Lung (tissue), 12 donors: Measurements from ENCODE around the gene ECE2. TPM values are rescaled to one million over a fixed set of nuclear protein-coding genes. Genes with fewer than 3 reads are reported as not detected.

Source experiments
- ATAC-seq: fragments of 200-7000 bp; cut with Tn5 transposase; one replicate; pipeline ENCODE4 v1.9.1; 2020; ENCODE audit warnings: moderate number of reproducible peaks; ENCODE audit not compliant: insufficient read depth, low FRiP score
- DNase-seq, 3 donors: peaks; one replicate each; pipeline ENCODE4 v3.0.0-alpha.2; 2013 to 2017
- H3K27ac ChIP-seq, 2 donors: one replicate each; pipeline ENCODE4 v1.5.1; 2013; ENCODE audit warnings: mild to moderate bottlenecking in 2 of 2, moderate library complexity in 2 of 2, control low read depth in 1 of 2, inconsistent platforms in 1 of 2, low read depth in 1 of 2, low read length in 1 of 2
- H3K27me3 ChIP-seq, 3 donors: one replicate each; pipeline ENCODE4 v1.5.1; 2013; ENCODE audit warnings: low read length in 2 of 3; ENCODE audit not compliant: control insufficient read depth in 3 of 3, insufficient read depth in 3 of 3
- H3K36me3 ChIP-seq, 4 donors: one replicate each; pipeline ENCODE4 v1.5.1; 2013; ENCODE audit warnings: low read length in 4 of 4, mild to moderate bottlenecking in 1 of 4, moderate library complexity in 1 of 4; ENCODE audit not compliant: control insufficient read depth in 4 of 4, insufficient read depth in 4 of 4
- H3K4me1 ChIP-seq, 5 donors: one replicate each; pipeline ENCODE4 v1.5.1; 2013; ENCODE audit warnings: low read length in 5 of 5, mild to moderate bottlenecking in 2 of 5, moderate library complexity in 1 of 5; ENCODE audit not compliant: control insufficient read depth in 5 of 5, insufficient read depth in 5 of 5
- H3K4me3 ChIP-seq: one replicate; pipeline ENCODE4 v1.5.1; 2013; ENCODE audit warnings: mild to moderate bottlenecking, control low read depth, moderate library complexity
- H3K9ac ChIP-seq, 2 donors: one replicate each; pipeline ENCODE4 v1.5.1; 2013; ENCODE audit warnings: low read length in 2 of 2, control low read depth in 1 of 2; ENCODE audit not compliant: insufficient read depth in 1 of 2
- H3K9me3 ChIP-seq, 4 donors: one replicate each; pipeline ENCODE4 v1.5.1; 2013; ENCODE audit warnings: low read length in 3 of 4, mild to moderate bottlenecking in 1 of 4, moderate library complexity in 1 of 4; ENCODE audit not compliant: control insufficient read depth in 4 of 4, insufficient read depth in 3 of 4
- CTCF ChIP-seq: IDR thresholded peaks from 2 replicates; pipeline ENCODE4 v1.5.1; 2012; ENCODE audit warnings: mild to moderate bottlenecking; ENCODE audit errors: control extremely low read depth, extremely low read depth
- WGBS, 2 donors: extraction: QIAGEN DNeasy Blood & Tissue Kit; methylation state at CpG; one replicate each; pipeline ENCODE4 v1.1.7; 2013; 5-methylcytosine and 5-hydroxymethylcytosine counted together
- polyA plus RNA-seq, 2 donors: library from polyadenylated mRNA; stranded (reverse); fragments of 200-250 nt; gene quantifications; one replicate each; pipeline ENCODE4 v1.2.1, GENCODE V29; 2013
- total RNA-seq, 2 donors: library from RNA; depleted of rRNA in 1 of 2; stranded (reverse); fragments of >200 nt in 1 of 2; gene quantifications; one replicate each; pipeline ENCODE4 v1.2.1, GENCODE V29; 2014 to 2021
- donor health status: control.
- donor health status: control.
- donor health status: Bipolar disorder and iron deficiency.
- donor health status: healthy.
- donor health status: DM: yes; HTN: yes; CAD: no.

Gene ECE2
- total and polyA plus RNA-seq, 4 donors, result 0.15 TPM; not detected in 3

GRCh38 chr3:184234671-184235380 lies 41.0 kb upstream of the ECE2 start:
- peaks cover 0 to 22% (median 21%) of the 10 kb centered on the region in 3 donors for H3K27me3 ChIP-seq
- H3K9me3 ChIP-seq, result peaks cover 0 to 2% (median 0%) of the 10 kb centered on the region in 4 donors
- WGBS, 2 donors, result 89 to 92% methylated on average over 19 of the region's 19 CpGs
- ATAC-seq, result no peak
- no peak for DNase-seq
- H3K36me3 ChIP-seq, result no peaks in the 10 kb centered on the region
- H3K4me3 ChIP-seq, result no peak overlapping the region
- H3K9ac ChIP-seq, result no peak overlapping the region
- H3K27ac ChIP-seq, result no peak overlapping the region
- peaks cover 0 to 8% (median 6%) of the 10 kb centered on the region in 5 donors for H3K4me1 ChIP-seq
- TF ChIP-seq CTCF, result no peak

- peaks cover 0 to 22% (median 21%) of the 10 kb centered on the region in 3 donors for H3K27me3 ChIP-seq
- WGBS, 2 donors, result 81 to 87% methylated on average over 4 of the region's 4 CpGs
- ATAC-seq, result no peak
Observed at GRCh38 chr3:184235381-184236032, 40.3 kb upstream of the ECE2 start.

GRCh38 chr3:184236033-184236410 lies 39.8 kb upstream of the ECE2 start:
- Histone ChIP-seq H3K9me3 (peaks cover 0 to 2% (median 0%) of the 10 kb centered on the region in 4 donors), H3K4me1 (no peaks in the 10 kb centered on the region), H3K27ac (no peak overlapping the region), H3K36me3 (no peaks in the 10 kb centered on the region), H3K27me3 (peaks cover 0 to 19% (median 18%) of the 10 kb centered on the region in 3 donors), H3K4me3 (no peak overlapping the region), H3K9ac (no peak overlapping the region)
- 62 to 75% methylated on average over 14 of the region's 14 CpGs for WGBS, 2 donors
- TF ChIP-seq CTCF, result no peak
- no peak for DNase-seq
- ATAC-seq, result no peak

More at GRCh38 chr3:184235381-184236032, 40.3 kb upstream of the ECE2 start:
- H3K9me3 ChIP-seq, result peaks cover 0 to 2% (median 0%) of the 10 kb centered on the region in 4 donors
- DNase-seq, result no peak
- H3K36me3 ChIP-seq, result no peaks in the 10 kb centered on the region
- no peak overlapping the region for H3K9ac ChIP-seq
- no peak for TF ChIP-seq CTCF
- no peak overlapping the region for H3K4me3 ChIP-seq
- H3K4me1 ChIP-seq, result peaks cover 0 to 5% (median 3%) of the 10 kb centered on the region in 5 donors
- no peak overlapping the region for H3K27ac ChIP-seq
